GM12891 (cell line): ENCODE results near the gene TK2.
"Not testable (repeated sequence)": the region's sequence is repeated elsewhere in the genome, so short reads cannot be mapped to it uniquely, and the experiment has no call there.

Source experiments
- DNase-seq: peaks from one replicate; pipeline ENCODE4 v3.0.0; 2011; ENCODE audit warnings: low spot score; ENCODE audit not compliant: insufficient read length
- FAIRE-seq: peaks from 2 replicates; lab custom pipeline; 2011; peaks lifted over from hg19 to GRCh38; lab: Jason Lieb, UNC
- PAX5 ChIP-seq: IDR thresholded peaks from 2 replicates; pipeline ENCODE4 v1.6.1; 2011; ENCODE audit warnings: low read length, moderate library complexity, mild to moderate bottlenecking; ENCODE audit not compliant: insufficient read depth, severe bottlenecking
- POLR2A ChIP-seq: IDR thresholded peaks from 2 replicates; pipeline ENCODE4 v1.6.1; 2011; ENCODE audit warnings: low read depth, low read length, control low read depth
- POLR2AphosphoS5 ChIP-seq: IDR thresholded peaks from 2 replicates; pipeline ENCODE4 v1.6.1; 2011; ENCODE audit warnings: low read depth, low read length, control low read depth
- POU2F2 ChIP-seq: IDR thresholded peaks from 2 replicates; pipeline ENCODE4 v1.6.1; 2011; ENCODE audit warnings: low read depth, mild to moderate bottlenecking, control low read depth, low read length, moderate library complexity
- SPI1 ChIP-seq: IDR thresholded peaks from 2 replicates; pipeline ENCODE4 v1.6.1; 2011; ENCODE audit warnings: low read depth, low read length, control low read depth
- TAF1 ChIP-seq: IDR thresholded peaks from 2 replicates; pipeline ENCODE4 v1.6.1; 2011; ENCODE audit warnings: low read depth, low read length, control low read depth

Gene TK2

DNA sequence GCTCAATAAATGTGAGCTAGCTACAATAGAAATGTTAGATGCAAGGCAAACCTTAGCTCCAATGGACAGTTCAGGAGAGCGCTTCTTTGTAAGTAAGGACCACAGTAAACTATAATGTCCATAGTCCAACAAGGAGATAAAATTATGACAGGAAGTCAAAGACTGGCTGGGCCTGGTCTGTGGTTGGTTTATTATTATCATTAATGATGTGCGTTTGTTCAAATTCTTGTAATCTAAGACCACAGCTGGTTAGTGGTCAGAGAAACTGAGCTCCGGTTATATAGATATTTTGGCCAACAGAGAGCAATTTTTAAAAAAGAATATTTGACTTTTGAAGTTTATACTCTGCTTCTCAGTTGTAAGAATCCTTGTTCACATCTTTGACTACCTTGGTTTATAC lies 24.6 kb upstream of the TK2 start:
- TF ChIP-seq POLR2A (no peak), POU2F2 (no peak), TAF1 (no peak), PAX5 (no peak)
- FAIRE-seq (no peak), DNase-seq (no peak)

- no peak for TF ChIP-seq TAF1
- TF ChIP-seq POU2F2: no peak
- TF ChIP-seq SPI1: no peak
- TF ChIP-seq POLR2A: no peak
- TF ChIP-seq POLR2AphosphoS5: no peak
- no peak for TF ChIP-seq PAX5
- FAIRE-seq (no peak), DNase-seq (no peak)
These were observed 24.2 kb upstream of the TK2 start for GRCh38 chr16:66574081-66574480.

DNA sequence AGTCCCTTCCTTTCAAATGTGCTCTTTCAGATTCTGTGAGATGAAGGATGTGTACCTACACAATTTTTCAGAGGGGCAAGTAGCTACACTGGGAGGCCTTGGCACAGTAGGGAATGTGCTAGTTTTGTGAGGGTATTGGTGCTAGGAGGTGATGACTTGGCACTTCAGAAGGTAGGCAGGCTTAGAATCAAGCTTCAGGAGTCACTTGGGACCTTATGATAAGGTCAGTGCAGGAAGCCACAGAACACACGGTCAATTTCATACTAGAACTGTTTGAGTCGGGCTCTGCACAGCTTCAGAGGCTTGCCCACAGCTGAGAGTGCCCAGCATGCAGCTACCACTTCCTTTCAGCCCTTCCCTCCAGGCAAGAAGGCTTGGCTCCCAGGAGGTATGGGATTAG lies 22.4 kb upstream of the TK2 start:
- DNase-seq: no peak
- TF ChIP-seq PAX5 (no peak), SPI1 (no peak), TAF1 (no peak), POLR2A (no peak), POU2F2 (no peak), POLR2AphosphoS5 (no peak)
- no peak for FAIRE-seq

GRCh38 chr16:66569827-66570405 lies 20.0 kb upstream of the TK2 start:
- FAIRE-seq (no peak), DNase-seq (no peak)
- no peak for TF ChIP-seq POU2F2
- no peak for TF ChIP-seq POLR2AphosphoS5
- TF ChIP-seq SPI1: no peak
- no peak for TF ChIP-seq POLR2A
- no peak for TF ChIP-seq PAX5
- no peak for TF ChIP-seq TAF1

GRCh38 chr16:66569131-66569530 lies 19.2 kb upstream of the TK2 start:
- TF ChIP-seq POU2F2: no peak
- no peak for TF ChIP-seq PAX5
- TF ChIP-seq POLR2AphosphoS5: no peak
- no peak for TF ChIP-seq SPI1
- TF ChIP-seq TAF1: no peak
- TF ChIP-seq POLR2A: no peak
- DNase-seq: no peak
- no peak for FAIRE-seq

- no peak for TF ChIP-seq POLR2AphosphoS5
- no peak for TF ChIP-seq PAX5
- no peak for TF ChIP-seq SPI1
- FAIRE-seq (no peak), DNase-seq (no peak)
These were observed 18.4 kb upstream of the TK2 start for GRCh38 chr16:66568355-66568754.

DNA sequence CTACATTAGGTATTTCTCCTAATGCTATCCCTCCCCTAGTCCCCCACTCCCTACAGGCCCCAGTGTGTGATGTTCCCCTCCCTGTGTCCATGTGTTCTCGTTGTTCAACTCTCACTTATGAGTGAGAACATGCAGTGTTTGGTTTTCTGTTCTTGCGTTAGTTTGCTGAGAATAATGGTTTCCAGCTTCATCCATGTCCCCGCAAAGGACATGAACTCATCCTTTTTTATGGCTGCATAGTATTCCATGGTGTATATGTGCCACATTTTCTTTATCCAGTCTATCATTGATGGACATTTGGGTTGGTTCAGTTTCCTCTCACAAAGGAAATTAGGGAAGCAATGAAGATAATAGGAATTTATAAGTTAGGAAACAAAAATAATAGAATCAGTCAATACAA lies 17.3 kb upstream of the TK2 start:
- not testable (repeated sequence) for DNase-seq, FAIRE-seq

DNA sequence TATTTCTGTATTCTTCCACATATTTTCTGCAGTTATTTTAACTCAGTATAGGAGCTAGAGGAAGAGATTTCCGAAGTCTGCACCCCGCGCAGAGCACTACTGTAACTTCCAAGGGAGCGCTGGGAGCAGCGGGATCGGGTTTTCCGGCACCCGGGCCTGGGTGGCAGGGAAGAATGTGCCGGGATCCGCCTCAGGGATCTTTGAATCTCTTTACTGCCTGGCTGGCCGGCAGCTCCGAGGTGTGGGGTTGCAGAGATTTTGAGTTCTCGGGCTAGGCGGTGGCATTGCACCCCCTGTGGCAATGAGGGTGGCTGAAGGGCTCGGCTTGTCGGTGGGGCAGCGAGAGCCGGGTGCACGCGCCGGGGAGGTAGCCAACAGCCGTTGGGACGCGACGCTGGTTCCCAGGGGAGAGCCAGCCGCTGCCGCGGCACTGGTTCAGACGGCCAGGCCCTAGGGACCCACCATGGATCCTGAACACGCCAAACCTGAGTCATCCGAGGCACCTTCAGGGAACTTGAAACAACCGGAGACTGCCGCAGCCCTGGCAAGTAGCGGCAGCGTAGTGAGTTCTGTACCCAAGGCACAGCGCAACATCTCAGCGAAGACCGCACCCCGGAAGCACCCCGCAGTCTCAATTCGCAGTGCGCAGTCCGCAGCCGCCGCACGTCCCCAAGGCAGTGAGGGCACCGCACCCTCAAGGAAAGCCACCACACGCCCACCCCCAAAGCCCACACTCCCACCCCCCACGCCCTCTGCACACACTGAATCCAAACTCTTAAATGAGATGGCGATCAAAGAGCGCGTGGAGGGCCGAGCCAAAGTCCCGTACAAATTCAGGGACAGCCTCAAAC lies 16.4 kb upstream of the TK2 start, which contains the start of gene CMTM1:
TSS of gene CMTM1 (plus strand) at position 389 of the 851 bp plus-strand sequence. CDS start at position 464, 75 bp downstream.
- no peak for TF ChIP-seq POU2F2
- no peak for TF ChIP-seq POLR2A
- TF ChIP-seq SPI1: no peak
- no peak for TF ChIP-seq POLR2AphosphoS5
- no peak for TF ChIP-seq TAF1
- no peak for TF ChIP-seq PAX5
- FAIRE-seq (no peak), DNase-seq (no peak)

DNA sequence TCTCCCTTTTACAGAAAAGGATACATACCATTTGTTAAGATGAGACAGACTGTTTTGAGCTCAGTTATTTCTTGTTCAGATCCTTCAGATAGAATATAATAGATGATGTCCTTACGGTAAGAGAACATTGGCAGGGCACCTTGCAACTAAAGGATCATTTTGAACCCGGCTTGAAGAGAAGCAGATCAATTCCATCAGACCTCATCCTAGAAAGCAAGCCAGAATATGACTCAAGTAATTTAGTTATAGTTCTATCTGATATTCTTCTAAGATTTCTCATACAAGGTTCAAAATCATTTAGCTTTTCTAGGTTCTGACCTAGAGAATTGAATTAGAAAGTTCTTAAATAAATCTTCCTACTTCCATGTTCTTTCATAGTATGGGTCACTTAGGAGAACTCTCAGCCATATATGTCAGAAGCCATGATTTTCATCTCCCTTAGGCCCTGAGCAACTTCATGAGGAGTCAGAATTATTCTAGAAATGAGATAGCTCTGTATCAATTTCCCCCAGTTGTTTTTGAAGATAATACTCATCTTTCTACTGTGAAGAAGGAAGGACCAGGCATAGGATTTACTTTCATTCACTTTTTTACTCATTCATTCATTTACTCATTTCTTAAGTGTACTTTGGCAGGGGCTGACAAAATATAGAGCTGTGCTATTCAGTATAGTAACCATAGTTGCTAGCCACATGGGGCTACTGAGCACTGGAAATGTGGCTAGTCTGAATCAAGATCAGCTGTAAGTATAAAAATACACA lies 13.8 kb upstream of the TK2 start:
- no peak for TF ChIP-seq POLR2A
- no peak for TF ChIP-seq PAX5
- TF ChIP-seq POU2F2: no peak
- TF ChIP-seq SPI1: no peak
- TF ChIP-seq POLR2AphosphoS5: no peak
- no peak for TF ChIP-seq TAF1
- FAIRE-seq: no peak
- no peak for DNase-seq

- DNase-seq: no peak
- TF ChIP-seq POLR2A (no peak), POLR2AphosphoS5 (no peak), TAF1 (no peak), PAX5 (no peak)
- no peak for FAIRE-seq
These were observed 13.1 kb upstream of the TK2 start for GRCh38 chr16:66562986-66563385.
